ENCODE data around the gene KRT25.

KRT25 gene

GRCh38 chr17:40755231-40755630 is at the start of gene KRT25:
Gene KRT25 (minus strand): TSS chr17:40755331. CDS start chr17:40755271, 60 bp downstream.
- DNase-seq = no peak

DNA sequence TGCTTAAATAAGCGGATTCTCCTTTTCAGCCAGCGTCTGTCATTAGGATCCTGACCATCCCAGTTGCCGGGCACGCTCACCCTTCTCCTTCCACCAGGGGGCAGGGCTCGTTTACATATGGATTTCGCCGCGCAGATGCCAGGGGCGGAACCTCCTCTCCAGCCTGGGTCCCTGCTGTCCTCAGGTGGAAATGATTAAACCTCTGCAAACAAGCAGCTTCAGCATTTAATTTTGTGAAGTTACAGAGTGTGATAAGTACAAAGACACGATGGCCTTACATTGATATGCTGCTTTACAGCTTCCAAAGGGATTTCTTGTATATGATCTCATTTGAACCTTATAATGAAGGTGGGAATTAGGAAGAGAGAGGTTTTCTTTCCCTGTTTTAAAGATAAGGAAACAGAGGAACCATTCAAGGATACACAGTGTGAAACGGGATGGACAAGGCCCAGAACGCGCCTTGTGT is 48.5 kb upstream of the KRT25 start:
- DNase-seq = peak; percentile 27

GRCh38 chr17:40801157-40801556 is 46.0 kb upstream of the KRT25 start:
- no peak for DNase-seq

DNA sequence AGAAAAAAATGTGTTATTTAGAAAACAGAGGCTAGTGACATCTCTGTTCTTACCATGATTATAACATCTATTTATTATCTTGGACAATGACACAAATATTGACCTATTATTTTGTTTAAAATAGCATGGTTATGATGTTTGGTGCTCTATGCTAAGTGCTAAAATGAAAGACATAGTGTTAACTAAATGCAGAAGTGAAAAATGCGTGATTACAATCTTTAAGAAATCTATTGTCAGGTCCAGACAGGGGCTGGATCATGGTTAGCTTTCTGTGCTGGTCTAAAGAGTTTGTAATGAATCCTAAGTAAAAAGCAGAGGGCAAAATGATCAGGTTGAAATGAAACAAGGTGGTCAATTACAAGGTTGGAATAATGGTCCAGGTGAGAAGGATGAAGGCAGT is 45.2 kb upstream of the KRT25 start:
- no peak for DNase-seq

DNA sequence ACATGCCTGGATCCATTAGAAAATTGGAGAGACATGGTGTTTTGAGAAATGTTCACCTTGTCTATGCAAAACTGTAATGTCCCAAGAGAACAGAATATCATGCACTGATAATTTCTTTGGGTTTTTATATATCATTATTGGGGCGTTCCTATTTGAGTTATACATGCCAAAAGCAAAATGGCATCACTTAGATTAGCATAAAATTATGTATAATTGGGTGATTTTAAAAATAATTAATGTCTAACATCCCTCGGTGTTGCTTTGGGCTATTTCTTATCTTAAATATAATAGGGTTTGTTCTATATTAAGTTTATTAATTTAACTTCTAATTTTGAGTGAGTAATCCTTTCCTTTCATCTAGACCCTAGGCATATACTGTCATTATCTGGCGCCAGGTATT is 44.7 kb upstream of the KRT25 start, which contains the start of gene KRT28:
Gene KRT28 (minus strand): TSS at position 101 of the 400 bp plus-strand sequence. CDS start 66 bp downstream, at position 35.
- no peak for DNase-seq

- DNase-seq = no peak
These were observed 41.7 kb upstream of the KRT25 start for GRCh38 chr17:40796846-40797245.

GRCh38 chr17:40795019-40795667 is 40.0 kb upstream of the KRT25 start:
- DNase-seq = no peak

GRCh38 chr17:40794466-40794865 is 39.3 kb upstream of the KRT25 start:
- no peak for DNase-seq

DNA sequence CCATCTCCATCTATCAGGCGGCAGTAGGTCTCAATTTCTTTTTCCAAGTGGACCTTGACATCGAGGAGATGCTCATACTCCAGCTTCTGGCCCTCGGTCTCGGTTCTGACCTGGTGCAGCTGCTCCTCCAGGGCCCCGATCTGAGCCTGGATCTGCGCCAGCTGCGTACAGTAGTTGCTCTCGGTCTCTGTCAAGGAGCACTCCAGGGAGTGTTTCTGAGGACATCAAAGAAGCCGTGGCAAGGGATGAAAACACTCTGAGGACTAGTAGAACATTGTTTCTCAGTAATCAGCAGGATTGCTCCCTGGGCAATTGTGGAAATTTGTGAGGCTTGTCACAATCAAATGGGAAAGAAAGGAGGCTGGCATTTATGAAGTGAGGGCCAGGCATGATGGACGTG is 38.7 kb upstream of the KRT25 start:
- no peak for DNase-seq

GRCh38 chr17:40791787-40792436 is 36.8 kb upstream of the KRT25 start:
- no peak for DNase-seq

DNA sequence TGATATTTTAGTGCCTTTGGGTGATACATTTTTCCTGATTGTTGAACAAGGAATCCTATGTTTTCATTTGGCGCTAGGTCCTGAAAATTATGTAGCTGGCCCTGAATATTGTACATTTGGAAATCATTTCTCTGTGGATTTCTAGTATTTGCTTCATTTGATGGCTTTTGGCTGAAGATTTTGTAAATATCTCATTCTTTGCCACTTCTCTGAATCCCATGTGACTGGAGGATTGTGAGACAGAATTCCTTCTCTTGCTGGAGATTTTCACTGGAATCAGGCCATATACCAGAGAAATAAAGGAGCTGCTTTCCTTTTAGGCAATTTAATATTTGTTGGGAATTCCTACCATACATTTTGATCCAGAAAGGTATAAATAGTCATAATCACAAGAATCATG is 36.0 kb upstream of the KRT25 start:
- DNase-seq = no peak

DNA sequence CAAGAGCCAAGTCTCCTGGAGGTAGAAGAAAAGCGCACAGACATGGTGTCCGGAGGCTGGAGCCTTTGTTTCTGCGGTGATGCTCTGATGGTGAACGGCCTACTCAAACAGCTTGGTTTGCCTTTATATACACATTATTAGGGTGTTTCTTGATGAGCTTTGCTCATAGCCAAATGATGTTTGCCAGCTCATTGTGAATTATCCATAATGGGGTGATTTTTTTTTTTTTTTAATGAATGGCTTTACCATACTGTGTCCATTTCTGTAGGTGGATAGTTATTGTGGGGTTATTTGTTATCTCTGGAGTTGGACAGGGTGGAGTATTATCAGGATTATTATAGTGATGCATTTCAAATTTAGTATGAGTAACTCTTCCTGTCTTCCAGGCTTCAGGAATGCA is 27.3 kb upstream of the KRT25 start, which contains the start of gene KRT27:
Gene KRT27 (minus strand): TSS at position 101 of the 400 bp plus-strand sequence. CDS start 57 bp downstream, at position 44.
- DNase-seq = no peak

- peak; percentile 6 for DNase-seq
These were observed 24.2 kb upstream of the KRT25 start for GRCh38 chr17:40779181-40779909.

GRCh38 chr17:40778461-40778860 is 23.3 kb upstream of the KRT25 start:
- DNase-seq = no peak

GRCh38 chr17:40777971-40778370 is 22.8 kb upstream of the KRT25 start:
- no peak for DNase-seq

DNA sequence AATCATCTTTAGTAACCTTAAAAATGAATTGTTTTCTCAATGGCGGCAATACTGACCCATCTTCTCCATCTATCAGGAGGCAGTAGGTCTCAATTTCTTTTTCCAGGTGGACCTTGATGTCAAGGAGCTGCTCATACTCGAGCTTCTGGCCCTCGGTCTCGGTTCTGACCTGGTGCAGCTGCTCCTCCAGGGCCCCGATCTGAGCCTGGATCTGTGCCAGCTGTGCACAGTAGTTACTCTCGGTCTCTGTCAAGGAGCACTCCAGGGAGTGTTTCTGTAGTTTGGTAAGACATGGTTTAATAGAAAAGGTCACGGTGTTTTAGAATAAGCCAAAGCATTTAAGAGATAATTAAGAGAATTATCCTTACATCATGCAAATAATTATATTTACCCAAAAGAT is 22.3 kb upstream of the KRT25 start:
- no peak for DNase-seq

- no peak for DNase-seq
These were observed 20.8 kb upstream of the KRT25 start for GRCh38 chr17:40775945-40776344.

DNA sequence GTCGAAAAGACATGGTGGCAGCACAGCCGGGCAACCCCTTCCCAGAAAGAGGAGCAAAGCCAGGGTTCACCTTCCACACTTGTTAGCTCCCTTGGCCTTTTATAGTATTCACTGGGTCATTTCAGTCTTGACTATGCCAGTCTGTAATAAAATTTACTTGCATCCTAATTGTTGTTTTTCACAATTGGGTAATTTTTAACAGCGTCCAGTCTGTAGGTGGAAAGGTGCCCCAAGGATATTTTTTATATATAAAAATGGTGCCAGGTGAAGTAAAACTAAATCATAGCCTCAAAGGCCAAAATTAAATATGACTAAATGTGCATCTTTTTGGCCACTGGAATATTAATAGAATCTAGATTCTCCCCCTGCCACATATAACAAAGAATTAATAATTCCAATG is 17.0 kb upstream of the KRT25 start, which contains the start of gene KRT26:
Gene KRT26 (minus strand): TSS at position 101 of the 400 bp plus-strand sequence. CDS start 88 bp downstream, at position 13.
- DNase-seq = no peak

GRCh38 chr17:40765657-40766056 is 10.5 kb upstream of the KRT25 start:
- DNase-seq = no peak

DNA sequence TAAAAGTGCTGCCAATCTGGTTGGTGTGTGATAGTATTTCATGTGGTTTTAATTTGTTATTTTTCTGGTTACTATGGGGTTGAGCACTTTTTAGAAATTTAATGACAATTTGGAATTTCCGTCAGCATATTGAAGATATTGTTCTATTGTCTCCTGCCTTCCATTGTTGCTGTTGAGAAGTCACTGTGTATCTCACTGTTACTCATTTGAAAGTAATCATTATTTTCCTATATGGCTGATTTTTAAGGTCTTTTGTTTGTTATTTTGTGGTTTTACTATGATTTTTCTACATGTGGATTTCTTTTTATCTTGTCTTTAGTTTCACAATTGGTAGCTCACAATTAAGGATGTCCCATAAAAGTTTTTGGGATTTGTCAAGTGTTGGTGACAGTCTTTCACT is 8.6 kb upstream of the KRT25 start:
- DNase-seq = no peak

GRCh38 chr17:40760105-40761016 is 5.2 kb upstream of the KRT25 start:
- no peak for DNase-seq

DNA sequence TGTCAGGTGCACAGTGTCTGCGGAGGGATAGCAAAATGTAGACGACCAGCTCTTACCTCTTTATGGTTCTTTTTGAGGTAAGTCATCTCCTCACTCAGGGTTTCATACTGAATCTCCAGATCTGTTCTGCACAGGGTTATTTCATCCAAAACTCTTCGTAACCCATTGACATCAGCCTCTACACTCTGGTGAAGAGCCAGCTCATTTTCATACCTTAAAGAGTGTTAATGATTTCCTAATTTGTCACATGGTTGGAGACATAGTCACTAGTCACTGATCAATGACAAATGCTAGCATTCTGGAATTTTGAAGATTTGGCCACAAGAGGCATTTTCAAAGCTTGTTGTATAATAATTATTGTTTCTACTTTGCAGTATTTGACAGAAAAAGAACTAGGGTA is 1.3 kb downstream of the KRT25 start:
- no peak for DNase-seq

- DNase-seq = no peak
These were observed 4.1 kb downstream of the KRT25 start for GRCh38 chr17:40751065-40751464.

Data from NCI-H1436 treated with DMSO at 0.1 percent for 48 hours (cell line).